Kidney glomerular epithelial cell (primary cell): ENCODE results near the gene TMEM126B.
"Not testable (repeated sequence)": the region's sequence is repeated elsewhere in the genome, so short reads cannot be mapped to it uniquely, and the experiment has no call there.

Source experiments
- DNase-seq: peaks from one replicate; lab custom pipeline; 2025; lab: John Stamatoyannopoulos, UW

Gene TMEM126B

GRCh38 chr11:85647604-85648299 lies 19.4 kb downstream of the TMEM126B start, which contains the start of gene TMEM126A:
TSS of gene TMEM126A (plus strand) at chr11:85647967. CDS start at chr11:85650256, 2,289 bp downstream.
- peak; percentile 75 for DNase-seq

- no peak for DNase-seq
These were observed 22.7 kb downstream of the TMEM126B start for GRCh38 chr11:85651118-85651517.

- DNase-seq, result no peak
These were observed 24.5 kb downstream of the TMEM126B start for GRCh38 chr11:85652786-85653447.

- not testable (repeated sequence) for DNase-seq
These were observed 25.9 kb downstream of the TMEM126B start for GRCh38 chr11:85654343-85654742.

- no peak for DNase-seq
These were observed 28.4 kb downstream of the TMEM126B start for GRCh38 chr11:85656777-85657176.

- no peak for DNase-seq
These were observed 29.8 kb downstream of the TMEM126B start for GRCh38 chr11:85658180-85658579.

- DNase-seq, result no peak
These were observed 33.7 kb downstream of the TMEM126B start for GRCh38 chr11:85661972-85662664.

GRCh38 chr11:85663080-85663752 lies 34.8 kb downstream of the TMEM126B start:
- DNase-seq, result no peak

GRCh38 chr11:85663753-85664614 lies 35.6 kb downstream of the TMEM126B start:
- peak; percentile 53 for DNase-seq

- DNase-seq, result peak; percentile 93
These were observed 36.5 kb downstream of the TMEM126B start, which contains the start of gene CREBZF for GRCh38 chr11:85664615-85665481. TSS of gene CREBZF (minus strand) at chr11:85665129. CDS start at chr11:85664875, 254 bp downstream.

GRCh38 chr11:85665733-85666132 lies 37.3 kb downstream of the TMEM126B start:
- no peak for DNase-seq

GRCh38 chr11:85666687-85667086 lies 38.3 kb downstream of the TMEM126B start:
- no peak for DNase-seq

GRCh38 chr11:85668157-85668556 lies 39.8 kb downstream of the TMEM126B start:
- no peak for DNase-seq

- not testable (repeated sequence) for DNase-seq
These were observed 42.7 kb downstream of the TMEM126B start for GRCh38 chr11:85670949-85671663.

GRCh38 chr11:85672105-85672902 lies 43.9 kb downstream of the TMEM126B start:
- no peak for DNase-seq

- no peak for DNase-seq
These were observed 45.0 kb downstream of the TMEM126B start for GRCh38 chr11:85673393-85673792.

GRCh38 chr11:85679576-85679975 lies 51.2 kb downstream of the TMEM126B start:
- DNase-seq, result no peak

GRCh38 chr11:85680897-85681296 lies 52.5 kb downstream of the TMEM126B start:
- no peak for DNase-seq
